ENCODE results near the gene CXCL12.

Gene CXCL12

DNA sequence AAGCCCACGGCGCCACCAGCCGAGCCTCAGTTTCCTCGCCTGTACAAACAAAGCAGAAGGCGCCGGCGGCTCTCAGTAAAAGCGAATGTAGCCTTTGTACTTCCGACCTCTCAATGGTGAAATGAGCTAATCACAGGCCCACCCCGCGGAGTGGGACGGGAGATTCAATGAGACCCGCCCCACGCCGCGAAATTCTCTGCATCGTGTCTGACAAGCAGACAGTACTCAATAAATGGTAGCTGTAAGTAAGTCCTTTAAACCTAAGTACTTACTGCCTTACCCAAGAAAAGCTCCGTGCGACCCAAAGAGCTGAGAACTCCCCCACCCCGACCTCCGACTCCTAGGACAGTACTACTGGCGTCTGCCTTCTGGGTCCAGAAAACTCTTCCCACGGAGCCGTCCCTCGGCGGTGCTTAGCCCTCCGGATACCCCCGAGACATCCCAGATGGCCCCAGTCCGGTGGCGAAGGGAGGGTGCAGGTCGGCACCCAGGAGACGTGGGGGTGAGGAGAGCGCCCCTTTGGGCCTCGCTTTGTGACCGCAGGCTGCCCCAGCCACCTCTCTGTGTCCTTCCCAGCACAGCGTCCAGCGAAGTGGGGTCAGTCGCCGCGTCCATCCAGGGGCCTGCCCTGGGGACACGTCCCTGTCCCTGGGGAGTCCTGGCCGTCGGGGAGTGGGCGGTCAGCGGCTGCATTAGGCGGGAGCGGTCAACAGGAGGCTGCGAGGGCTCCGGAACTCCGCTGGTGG is 972 bp upstream of the CXCL12 start:
- H3K4me3 ChIP-seq (ENCODE audit: low read depth, low read length), result no peak overlapping the region
- TF ChIP-seq, protein P1, sequence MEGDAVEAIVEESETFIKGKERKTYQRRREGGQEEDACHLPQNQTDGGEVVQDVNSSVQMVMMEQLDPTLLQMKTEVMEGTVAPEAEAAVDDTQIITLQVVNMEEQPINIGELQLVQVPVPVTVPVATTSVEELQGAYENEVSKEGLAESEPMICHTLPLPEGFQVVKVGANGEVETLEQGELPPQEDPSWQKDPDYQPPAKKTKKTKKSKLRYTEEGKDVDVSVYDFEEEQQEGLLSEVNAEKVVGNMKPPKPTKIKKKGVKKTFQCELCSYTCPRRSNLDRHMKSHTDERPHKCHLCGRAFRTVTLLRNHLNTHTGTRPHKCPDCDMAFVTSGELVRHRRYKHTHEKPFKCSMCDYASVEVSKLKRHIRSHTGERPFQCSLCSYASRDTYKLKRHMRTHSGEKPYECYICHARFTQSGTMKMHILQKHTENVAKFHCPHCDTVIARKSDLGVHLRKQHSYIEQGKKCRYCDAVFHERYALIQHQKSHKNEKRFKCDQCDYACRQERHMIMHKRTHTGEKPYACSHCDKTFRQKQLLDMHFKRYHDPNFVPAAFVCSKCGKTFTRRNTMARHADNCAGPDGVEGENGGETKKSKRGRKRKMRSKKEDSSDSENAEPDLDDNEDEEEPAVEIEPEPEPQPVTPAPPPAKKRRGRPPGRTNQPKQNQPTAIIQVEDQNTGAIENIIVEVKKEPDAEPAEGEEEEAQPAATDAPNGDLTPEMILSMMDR (IDR thresholded peaks at IDR 0.05; ENCODE audit: control insufficient read depth, extremely low read depth, insufficient read depth), result no peak
- DNase-seq (ENCODE audit: low read depth), result no peak

DNA sequence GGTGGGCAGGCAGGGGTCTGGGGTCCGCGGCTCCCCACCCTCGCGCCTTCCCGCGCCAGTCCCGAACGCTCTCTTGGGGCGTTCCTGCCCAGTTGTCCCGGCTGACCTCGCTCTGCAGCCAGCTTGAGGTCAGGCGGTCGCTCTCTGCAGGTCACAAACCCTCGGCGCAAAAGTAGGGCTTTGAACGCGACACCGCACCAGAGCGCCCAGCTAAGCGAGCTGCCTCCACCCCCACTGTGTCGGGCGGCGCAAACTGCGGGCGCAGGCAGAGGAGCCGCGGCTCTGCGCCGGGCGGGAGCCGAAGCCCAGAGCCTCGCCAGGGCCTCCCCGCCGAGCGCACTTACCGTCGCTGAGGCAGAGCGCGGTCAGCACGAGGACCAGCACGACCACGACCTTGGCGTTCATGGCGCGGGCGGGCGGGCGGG is 284 bp downstream of the CXCL12 start:
- DNase-seq (ENCODE audit: low read depth), result no peak
- peak overlapping the region; percentile 21; the same call in 1 of the 2 replicates for H3K4me3 ChIP-seq (ENCODE audit: low read depth, low read length)
- TF ChIP-seq, protein P1 (IDR thresholded peaks at IDR 0.05; ENCODE audit: control insufficient read depth, extremely low read depth, insufficient read depth), result no peak

DNA sequence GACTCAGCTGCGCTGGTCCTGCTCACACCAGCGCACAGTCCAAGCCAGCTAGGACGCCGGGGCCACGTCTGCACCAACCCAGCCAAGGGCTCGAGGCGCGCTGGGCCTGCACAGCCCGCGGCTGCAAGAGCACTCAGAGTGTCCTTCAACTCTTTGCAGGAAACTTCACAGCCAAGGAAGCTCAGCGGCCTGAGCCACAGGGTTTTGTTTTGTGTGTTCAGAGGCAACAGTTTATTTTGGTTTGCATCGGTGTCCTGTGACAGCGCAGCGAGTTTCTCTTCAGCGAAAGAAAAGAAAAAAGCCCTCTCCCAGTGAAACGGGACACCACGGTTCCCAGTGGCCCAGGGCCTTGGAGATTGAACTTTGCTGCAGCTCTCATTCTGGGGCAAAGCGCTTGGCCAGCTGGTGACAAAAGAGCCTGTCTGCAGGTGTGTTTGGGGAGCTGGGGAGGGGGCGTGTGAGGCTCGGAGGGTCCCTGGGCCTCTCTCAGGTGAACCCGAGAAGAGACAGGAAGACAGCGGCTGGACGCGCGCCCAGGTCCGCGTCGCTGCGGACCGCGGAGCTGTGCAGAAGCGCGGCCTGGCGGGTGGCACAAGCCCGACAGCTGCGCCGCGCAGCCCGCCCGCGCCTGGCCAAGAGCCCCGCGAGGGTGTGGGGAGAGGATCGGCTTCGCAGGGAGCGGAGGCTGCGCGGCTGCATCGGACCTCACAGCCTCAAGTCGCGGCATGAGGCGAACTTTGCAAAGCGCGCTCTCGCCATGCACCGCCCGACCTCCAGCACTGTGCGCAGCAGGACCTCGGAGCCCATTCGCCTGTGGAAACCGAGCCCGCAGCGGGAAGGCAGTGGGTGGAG is 922 bp downstream of the CXCL12 start:
- peak overlapping the region; percentile 21; the same call in 1 of the 2 replicates for H3K4me3 ChIP-seq (ENCODE audit: low read depth, low read length)
- TF ChIP-seq, protein P1 (IDR thresholded peaks at IDR 0.05; ENCODE audit: control insufficient read depth, extremely low read depth, insufficient read depth), result no peak
- no peak for DNase-seq (ENCODE audit: low read depth)

DNA sequence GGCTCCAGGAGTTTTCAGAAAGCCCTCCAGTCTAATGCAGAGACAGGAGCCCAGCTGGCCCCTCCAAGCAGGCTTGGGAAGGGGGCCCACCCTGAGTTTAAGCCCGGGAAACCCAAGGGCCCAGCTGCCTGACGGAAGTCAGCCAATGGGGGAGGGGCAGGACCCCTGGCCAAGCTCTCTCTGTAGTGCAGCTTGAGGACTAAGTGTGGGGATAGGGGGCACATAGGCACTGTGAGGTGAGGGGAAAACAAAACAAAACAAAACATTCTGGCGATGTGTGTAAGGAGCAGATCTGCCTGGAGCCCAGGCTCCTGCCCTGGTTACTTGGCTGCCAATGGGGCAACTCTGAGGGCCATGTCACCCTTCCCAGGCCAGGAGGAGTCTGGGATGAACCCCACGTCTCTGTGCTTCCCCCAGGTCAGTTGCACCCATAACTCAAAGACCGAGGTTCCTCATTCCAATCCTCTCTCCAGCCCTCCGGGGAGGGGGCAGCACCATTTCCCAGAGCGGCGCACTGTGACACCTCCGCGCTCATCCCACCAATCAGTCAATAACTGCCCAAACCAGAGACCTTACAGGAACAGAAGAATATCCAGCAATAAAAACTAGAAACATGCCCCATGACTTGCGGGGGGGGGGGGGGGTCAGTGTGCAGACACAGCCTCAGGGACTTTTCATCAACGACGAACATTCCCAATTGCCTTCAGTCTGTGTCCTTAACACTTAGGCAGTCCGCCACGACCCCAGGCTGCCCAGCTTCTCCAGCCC is 1.7 kb downstream of the CXCL12 start:
- H3K4me3 ChIP-seq (ENCODE audit: low read depth, low read length), result no peak overlapping the region
- DNase-seq (ENCODE audit: low read depth), result no peak
- TF ChIP-seq, protein P1 (IDR thresholded peaks at IDR 0.05; ENCODE audit: control insufficient read depth, extremely low read depth, insufficient read depth), result no peak

DNA sequence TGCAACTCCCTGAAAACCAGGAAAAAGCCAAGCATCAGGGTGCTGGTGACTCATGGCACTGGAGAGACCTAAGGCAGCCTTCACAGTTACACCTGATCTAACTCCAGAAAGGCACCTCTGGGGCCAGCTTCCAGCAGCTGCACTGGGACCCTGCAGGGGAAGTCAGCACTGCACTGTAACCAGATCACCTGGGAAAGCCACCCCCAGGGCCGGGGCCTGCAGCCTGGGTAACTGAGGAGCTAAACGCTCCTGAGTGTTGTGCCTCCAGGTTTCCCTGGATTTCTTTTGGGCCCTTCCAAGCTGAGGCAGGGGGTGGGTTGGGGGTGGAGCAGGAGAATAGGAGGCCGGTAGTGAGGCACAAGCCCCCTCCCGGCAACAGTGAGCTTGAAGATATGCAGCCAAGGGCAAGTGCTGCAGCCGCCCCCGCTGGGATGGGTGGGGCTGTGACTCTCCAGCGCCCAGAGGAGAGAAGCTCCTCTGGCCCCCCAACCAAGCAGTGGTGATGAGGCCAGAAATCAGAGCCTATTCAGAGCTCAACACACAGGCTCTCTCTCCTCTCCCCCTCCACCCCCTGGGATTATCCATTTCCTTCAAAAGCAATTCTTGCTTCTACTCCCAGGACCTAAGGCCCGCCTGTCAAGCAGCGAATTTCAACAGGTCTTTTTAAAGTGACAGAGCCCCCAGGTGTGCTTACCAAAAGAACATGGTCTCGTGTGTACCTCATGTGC is 2.6 kb downstream of the CXCL12 start:
- no peak for DNase-seq (ENCODE audit: low read depth)
- no peak overlapping the region for H3K4me3 ChIP-seq (ENCODE audit: low read depth, low read length)

More for the DNA sequence above, 2.6 kb downstream of the CXCL12 start:
- TF ChIP-seq, protein P1 (IDR thresholded peaks at IDR 0.05; ENCODE audit: control insufficient read depth, extremely low read depth, insufficient read depth), result no peak
